Measurements from ENCODE around the gene CBX6. TPM values are rescaled to one million over a fixed set of nuclear protein-coding genes. Genes with fewer than 3 reads are reported as not detected.

Gene CBX6
- polyA plus RNA-seq, 3 donors from 2014 or later: 5.2 to 16.1 (median 6.3) TPM

GRCh38 chr22:38845004-38845740, 26.8 kb downstream of the CBX6 start:
- no peak for DNase-seq
- H3K36me3 Mint-ChIP-seq: no peaks in the 10 kb centered on the region
- H3K4me3 Mint-ChIP-seq: peak overlapping the region; percentile 49 to 67 (median 63)
- H3K9me3 Mint-ChIP-seq: no peaks in the 10 kb centered on the region
- peaks cover 11 to 19% of the 10 kb centered on the region in 2 donors for H3K4me1 Mint-ChIP-seq
- peaks cover 2 to 13% (median 6%) of the 10 kb centered on the region in 3 donors for H3K27me3 Mint-ChIP-seq (ENCODE audit: low read depth in 3 of 3)
- no peak overlapping the region for H3K27ac Mint-ChIP-seq

GRCh38 chr22:38844315-38845003, 27.6 kb downstream of the CBX6 start:
- Mint-ChIP-seq H3K4me1 (peaks cover 11 to 19% of the 10 kb centered on the region in 2 donors), H3K27ac (peak overlapping the region in 1 of 6 donors; percentile 60), H3K36me3 (peaks cover 0 to 5% (median 0%) of the 10 kb centered on the region in 3 donors), H3K9me3 (no peaks in the 10 kb centered on the region), H3K27me3 (ENCODE audit: low read depth in 3 of 3) (peaks cover 2 to 13% (median 7%) of the 10 kb centered on the region in 3 donors), H3K4me3 (peak overlapping the region; percentile 40 to 67 (median 63))
- DNase-seq: no peak

DNA sequence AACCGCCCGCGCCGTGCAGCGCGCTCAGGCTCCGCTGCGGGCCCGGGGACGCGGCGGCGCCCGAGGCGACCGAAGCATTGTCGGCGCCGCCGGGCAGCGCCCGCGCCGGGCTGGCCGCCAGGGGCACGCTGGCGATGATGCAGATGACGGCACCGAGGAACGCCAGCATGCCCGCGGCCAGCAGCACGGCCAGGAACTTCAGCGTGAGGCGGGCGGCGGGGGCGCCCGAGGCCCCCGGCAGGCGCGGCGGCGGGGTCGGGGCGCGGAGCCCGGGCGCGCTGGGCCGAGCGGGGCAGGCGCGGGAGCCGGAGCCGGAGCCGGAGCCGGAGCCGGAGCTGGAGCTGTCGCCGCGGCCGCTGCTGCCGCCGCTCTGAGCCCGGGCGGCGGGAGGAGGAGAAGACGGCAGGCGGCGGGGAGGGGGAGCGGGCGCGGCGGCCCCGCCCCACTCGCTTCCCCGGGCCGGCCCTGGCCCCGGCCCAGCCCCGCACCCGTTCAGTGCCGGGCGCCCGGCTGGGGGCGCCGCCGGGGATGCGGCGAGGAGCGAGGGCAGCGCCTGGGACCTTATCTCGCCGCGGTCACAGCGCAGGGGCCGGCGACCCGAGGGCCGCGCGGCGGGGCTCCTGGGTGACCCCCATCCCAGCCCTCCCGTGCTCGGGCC, 28.2 kb downstream of the CBX6 start, which contains the start of gene NPTXR:
Gene NPTXR, minus strand, starts transcription at position 372 of the 658 bp plus-strand sequence.
- peak within 1 kb of the TSS in 4 of 6 donors; percentile 59 to 79 (median 72) for H3K27ac Mint-ChIP-seq
- H3K36me3 Mint-ChIP-seq: peaks cover 0 to 5% (median 0%) of the 10 kb centered on the region in 3 donors
- peak within 1 kb of the TSS; percentile 79 to 94 (median 87) for H3K4me3 Mint-ChIP-seq
- peaks cover 11 to 19% of the 10 kb centered on the region in 2 donors for H3K4me1 Mint-ChIP-seq
- H3K9me3 Mint-ChIP-seq: no peaks in the 10 kb centered on the region
- DNase-seq: peak; percentile 32 to 52 (median 37)
- H3K27me3 Mint-ChIP-seq (ENCODE audit: low read depth in 3 of 3): peaks cover 2 to 10% (median 7%) of the 10 kb centered on the region in 3 donors

DNA sequence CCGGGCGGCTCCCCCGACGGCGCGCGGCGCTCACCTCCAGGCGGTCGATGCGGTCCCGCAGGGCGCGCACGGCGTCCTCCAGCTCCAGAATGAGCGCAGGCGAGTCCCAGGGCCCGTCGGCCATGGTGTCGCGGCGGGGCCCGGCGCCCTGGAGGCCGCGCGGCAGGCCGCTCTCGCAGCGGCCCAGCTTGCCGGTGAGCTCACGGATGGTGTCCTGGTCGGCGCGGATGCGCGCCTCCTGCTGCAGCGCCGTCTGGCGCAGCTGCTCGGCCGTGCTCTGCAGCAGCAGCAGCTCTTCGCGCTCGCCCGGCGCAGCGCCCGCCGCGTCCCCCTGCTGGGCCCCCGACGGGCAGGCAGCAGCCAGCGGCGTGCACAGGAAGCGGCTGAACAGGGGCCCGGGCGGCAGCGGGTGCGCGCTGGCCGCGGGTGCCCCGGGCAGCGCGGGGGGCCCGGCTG, 28.8 kb downstream of the CBX6 start:
- Mint-ChIP-seq H3K36me3 (peaks cover 0 to 5% (median 0%) of the 10 kb centered on the region in 3 donors), H3K27me3 (ENCODE audit: low read depth in 3 of 3) (peaks cover 2 to 9% (median 8%) of the 10 kb centered on the region in 3 donors), H3K4me3 (no peak overlapping the region), H3K9me3 (no peaks in the 10 kb centered on the region), H3K27ac (no peak overlapping the region), H3K4me1 (peaks cover 11 to 19% of the 10 kb centered on the region in 2 donors)
- DNase-seq: peak; percentile 59 to 73 (median 65)

GRCh38 chr22:38842512-38843200, 29.4 kb downstream of the CBX6 start:
- no peaks in the 10 kb centered on the region for H3K9me3 Mint-ChIP-seq

GRCh38 chr22:38841635-38842034, 30.4 kb downstream of the CBX6 start:
- Mint-ChIP-seq H3K27ac (no peak overlapping the region), H3K27me3 (ENCODE audit: low read depth in 3 of 3) (peaks cover 2 to 9% (median 7%) of the 10 kb centered on the region in 3 donors), H3K9me3 (no peaks in the 10 kb centered on the region), H3K4me1 (peaks cover 11 to 19% of the 10 kb centered on the region in 2 donors), H3K36me3 (peaks cover 0 to 5% (median 0%) of the 10 kb centered on the region in 3 donors), H3K4me3 (peak overlapping the region; percentile 29 to 85 (median 49))
- no peak for DNase-seq

More at GRCh38 chr22:38842512-38843200, 29.4 kb downstream of the CBX6 start:
- Mint-ChIP-seq H3K4me3 (peak overlapping the region; percentile 79 to 94 (median 87)), H3K27ac (peak overlapping the region; percentile 29 to 79 (median 68)), H3K36me3 (peaks cover 0 to 5% (median 0%) of the 10 kb centered on the region in 3 donors), H3K4me1 (peaks cover 11 to 19% of the 10 kb centered on the region in 2 donors), H3K27me3 (ENCODE audit: low read depth in 3 of 3) (peaks cover 2 to 9% (median 7%) of the 10 kb centered on the region in 3 donors)
- DNase-seq: no peak

DNA sequence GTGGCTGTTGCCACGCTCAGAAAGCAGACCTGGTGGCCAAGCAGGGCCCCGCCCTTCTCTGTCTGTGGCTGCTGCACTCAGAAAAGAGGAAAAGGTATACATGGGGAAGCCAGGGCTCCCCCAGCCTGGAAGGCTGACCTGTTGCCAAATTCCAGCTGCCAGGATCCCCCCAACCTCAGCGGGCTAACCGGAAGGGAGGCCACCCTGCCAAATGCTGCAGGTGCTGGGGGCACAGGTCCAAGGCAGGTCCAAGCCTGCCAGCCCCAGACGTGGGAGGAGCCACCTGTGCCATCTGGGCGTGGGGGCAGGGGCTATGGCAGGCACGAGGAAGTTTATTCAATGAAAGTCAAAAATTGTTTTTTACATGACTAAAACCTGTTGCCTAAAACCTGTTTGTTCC, 30.8 kb downstream of the CBX6 start:
- Mint-ChIP-seq H3K27ac (no peak overlapping the region), H3K4me1 (peaks cover 11 to 19% of the 10 kb centered on the region in 2 donors), H3K36me3 (peaks cover 0 to 5% (median 0%) of the 10 kb centered on the region in 3 donors), H3K4me3 (peak overlapping the region in 1 of 5 donors; percentile 49), H3K9me3 (no peaks in the 10 kb centered on the region), H3K27me3 (ENCODE audit: low read depth in 3 of 3) (peaks cover 2 to 9% (median 7%) of the 10 kb centered on the region in 3 donors)
- DNase-seq: no peak

DNA sequence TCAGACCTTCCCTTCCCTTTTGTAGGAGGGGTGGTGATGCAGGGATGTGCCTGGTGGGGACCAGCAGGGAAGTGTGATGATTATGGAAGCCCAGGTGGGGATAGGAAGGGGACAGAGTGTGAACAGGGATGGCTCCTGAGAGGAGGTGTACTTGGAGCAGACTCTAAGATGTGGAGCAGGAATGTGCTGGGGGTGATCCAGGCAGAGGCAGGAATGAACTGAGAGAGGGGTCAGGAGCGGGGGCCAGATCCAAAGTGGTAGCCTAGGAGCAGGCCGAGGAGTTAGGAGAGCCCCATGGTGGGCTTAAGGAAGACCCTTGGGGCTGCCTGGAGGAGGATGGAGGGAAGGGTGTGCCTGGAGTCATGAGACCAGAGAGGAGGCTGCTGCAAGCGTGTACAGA, 31.9 kb downstream of the CBX6 start:
- Mint-ChIP-seq H3K4me3 (peak overlapping the region in 1 of 5 donors; percentile 9), H3K9me3 (no peaks in the 10 kb centered on the region), H3K4me1 (peaks cover 11 to 19% of the 10 kb centered on the region in 2 donors), H3K36me3 (peaks cover 0 to 5% (median 0%) of the 10 kb centered on the region in 3 donors), H3K27ac (no peak overlapping the region), H3K27me3 (ENCODE audit: low read depth in 3 of 3) (peaks cover 2 to 7% (median 6%) of the 10 kb centered on the region in 3 donors)
- DNase-seq: no peak

GRCh38 chr22:38839686-38840085, 32.3 kb downstream of the CBX6 start:
- H3K4me1 Mint-ChIP-seq: peaks cover 11 to 19% of the 10 kb centered on the region in 2 donors
- DNase-seq: no peak
- H3K36me3 Mint-ChIP-seq: peaks cover 0 to 5% (median 0%) of the 10 kb centered on the region in 3 donors
- H3K27ac Mint-ChIP-seq: no peak overlapping the region
- no peak overlapping the region for H3K4me3 Mint-ChIP-seq
- H3K9me3 Mint-ChIP-seq: no peaks in the 10 kb centered on the region
- peaks cover 2 to 7% (median 6%) of the 10 kb centered on the region in 3 donors for H3K27me3 Mint-ChIP-seq (ENCODE audit: low read depth in 3 of 3)

DNA sequence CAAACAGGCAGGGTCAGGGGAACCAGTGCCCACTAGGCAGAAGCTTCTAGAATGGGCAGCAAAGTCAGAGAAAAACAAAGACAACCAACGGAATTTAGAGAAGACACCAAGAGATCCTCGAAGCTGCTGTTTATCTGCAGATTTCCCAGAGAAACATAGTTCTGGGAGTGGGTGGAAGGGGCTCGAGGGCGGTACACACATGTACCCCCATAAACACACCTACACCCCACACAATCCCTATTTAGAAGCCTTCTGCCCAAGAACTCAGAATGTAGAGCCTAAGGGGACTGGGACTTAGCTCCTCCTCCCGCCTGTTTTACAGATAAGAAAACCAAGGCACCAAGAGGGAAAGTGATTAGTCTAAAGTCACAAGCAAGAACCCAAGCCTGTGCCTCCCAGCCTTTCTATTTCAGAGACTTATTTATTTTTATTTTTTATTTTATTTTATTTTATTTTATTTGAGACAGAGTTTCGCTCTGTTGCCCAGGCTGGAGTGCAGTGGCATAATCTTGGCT, 34.5 kb downstream of the CBX6 start:
- H3K27ac Mint-ChIP-seq: no peak overlapping the region
- no peaks in the 10 kb centered on the region for H3K9me3 Mint-ChIP-seq
- H3K4me3 Mint-ChIP-seq: no peak overlapping the region
- H3K36me3 Mint-ChIP-seq: peaks cover 0 to 5% (median 0%) of the 10 kb centered on the region in 3 donors
- peaks cover 4 to 5% (median 4%) of the 10 kb centered on the region in 3 donors for H3K27me3 Mint-ChIP-seq (ENCODE audit: low read depth in 3 of 3)
- H3K4me1 Mint-ChIP-seq: peaks cover 6 to 12% of the 10 kb centered on the region in 2 donors
- no peak for DNase-seq

DNA sequence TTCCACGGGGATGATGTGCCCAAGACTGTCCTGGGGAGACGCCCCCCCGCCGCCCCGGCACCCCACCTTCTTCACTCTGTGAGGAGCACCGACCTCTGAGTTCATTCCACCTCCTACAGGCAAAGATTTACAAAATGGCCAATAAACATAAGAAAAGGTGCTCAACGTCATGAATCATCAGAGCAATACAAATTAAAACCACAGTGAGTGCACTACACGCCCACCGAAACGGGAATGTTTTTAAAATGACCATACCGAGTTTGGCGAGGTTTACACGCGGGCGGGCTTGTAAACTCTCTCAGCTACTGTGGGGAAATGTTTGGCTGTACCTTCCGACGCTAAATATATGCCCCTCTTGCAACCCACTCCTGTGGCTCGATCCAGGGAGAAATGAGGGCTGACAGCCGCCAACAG, 36.1 kb downstream of the CBX6 start:
- Mint-ChIP-seq H3K4me1 (peaks cover 0 to 5% of the 10 kb centered on the region in 2 donors), H3K27ac (no peak overlapping the region), H3K27me3 (ENCODE audit: low read depth in 3 of 3) (peaks cover 0 to 5% (median 2%) of the 10 kb centered on the region in 3 donors), H3K9me3 (no peaks in the 10 kb centered on the region), H3K36me3 (peaks cover 0 to 5% (median 0%) of the 10 kb centered on the region in 3 donors), H3K4me3 (no peak overlapping the region)
- no peak for DNase-seq

DNA sequence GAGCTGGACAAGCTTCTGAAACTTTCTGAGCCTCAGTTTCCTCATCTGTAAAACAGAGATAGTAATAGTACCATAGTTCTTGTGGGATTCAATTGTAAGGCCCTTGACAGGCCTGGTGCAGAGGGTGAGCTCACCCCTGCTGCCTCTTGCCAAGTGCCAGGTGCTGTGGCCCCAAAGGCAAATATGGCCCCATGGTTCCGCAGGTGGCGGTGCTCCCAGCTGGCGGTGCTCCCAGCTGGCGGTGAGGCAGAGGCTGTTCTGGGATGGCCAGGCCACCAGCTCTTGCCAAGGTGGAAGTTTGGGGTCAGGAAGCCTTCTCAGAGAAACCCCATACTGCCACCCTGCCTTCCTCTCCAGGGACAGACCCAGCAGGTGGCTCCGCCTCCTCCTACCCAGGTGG, 37.0 kb downstream of the CBX6 start:
- Mint-ChIP-seq H3K4me3 (no peak overlapping the region), H3K4me1 (no peaks in the 10 kb centered on the region), H3K36me3 (peaks cover 0 to 4% (median 0%) of the 10 kb centered on the region in 3 donors), H3K27ac (no peak overlapping the region), H3K9me3 (no peaks in the 10 kb centered on the region), H3K27me3 (ENCODE audit: low read depth in 3 of 3) (peaks cover 0 to 3% (median 2%) of the 10 kb centered on the region in 3 donors)
- no peak for DNase-seq

All from immature natural killer cell (primary cell).